ENCODE data around the gene CYP4F3. TPM values are rescaled to one million over a fixed set of nuclear protein-coding genes. Genes with fewer than 3 reads are reported as not detected.

CYP4F3 gene
- polyA plus RNA-seq, 3 donors = 0.56 to 1.2 (median 0.92) TPM

DNA sequence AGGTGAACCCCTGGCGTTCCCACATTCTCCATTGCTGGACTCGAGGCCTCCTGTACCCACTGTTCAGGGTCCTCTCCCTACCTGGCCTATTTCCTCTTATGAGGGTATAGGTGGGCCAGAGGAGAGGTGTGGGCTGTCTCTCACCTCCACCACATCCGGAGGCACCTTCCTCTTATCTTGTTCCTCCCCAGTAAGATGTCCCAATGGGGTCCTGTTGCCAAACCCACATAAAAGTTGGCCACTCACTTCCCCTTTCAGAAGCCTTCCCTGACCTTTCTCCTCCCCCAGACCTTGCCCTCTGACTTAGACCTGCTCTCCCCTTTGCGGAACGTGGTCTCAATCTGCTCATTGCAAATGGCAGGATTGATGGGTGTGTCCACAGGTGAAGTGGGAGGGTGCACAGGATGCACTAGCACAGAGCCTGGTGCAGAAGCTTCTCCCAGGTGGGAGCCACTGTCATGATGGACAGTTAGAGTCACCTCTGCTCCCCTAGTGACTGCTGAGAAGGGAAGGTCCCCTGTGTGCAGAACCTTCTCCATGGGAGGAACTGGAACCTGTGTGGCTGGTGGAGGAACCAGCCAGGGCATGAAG lies 1.3 kb downstream of the CYP4F3 start:
- Histone ChIP-seq H2AFZ (ENCODE audit: insufficient read depth, low read depth, low read length, poor library complexity, severe bottlenecking) (no peak overlapping the region), H3K79me2 (ENCODE audit: insufficient read depth, low read length) (no peaks in the 10 kb centered on the region), H3K9ac (ENCODE audit: insufficient read depth, low read length, poor library complexity, severe bottlenecking) (no peak overlapping the region), H3K27me3 (ENCODE audit: control insufficient read depth in 2 of 2, insufficient read depth in 2 of 2, low read length in 2 of 2) (no peaks in the 10 kb centered on the region), H3K9me3 (replicated peaks in 1 of 2; ENCODE audit: control insufficient read depth in 1 of 2, insufficient read depth in 1 of 2, low read length in 2 of 2) (no peaks in the 10 kb centered on the region), H4K20me1 (ENCODE audit: insufficient read depth, low read length) (no peaks in the 10 kb centered on the region), H3K4me1 (ENCODE audit: control insufficient read depth in 1 of 2, insufficient read depth in 2 of 2, low read length in 2 of 2) (peaks cover 31 to 33% of the 10 kb centered on the region in 2 donors), H3K36me3 (replicated peaks in 1 of 2; ENCODE audit: control insufficient read depth in 1 of 2, insufficient read depth in 2 of 2, low read length in 2 of 2) (no peaks in the 10 kb centered on the region), H3K4me2 (replicated peaks; ENCODE audit: extremely low read depth, low read length, poor library complexity, severe bottlenecking) (peak overlapping the region; percentile 15), H3K4me3 (replicated peaks in 1 of 3; ENCODE audit: low read depth in 2 of 3, low read length in 3 of 3) (peak overlapping the region in 1 of 3 experiments; percentile 28), H3K27ac (ENCODE audit: low read depth in 1 of 2, low read length in 2 of 2) (peak overlapping the region in 1 of 2 donors; percentile 30)
- Mint-ChIP-seq H3K27ac (peak overlapping the region in 6 of 7 donors; percentile 23 to 91 (median 56)), H3K36me3 (peaks cover 0 to 12% of the 10 kb centered on the region in 2 donors), H3K4me1 (peaks cover 37% of the 10 kb centered on the region), H3K9me3 (peaks cover 0 to 4% (median 0%) of the 10 kb centered on the region in 7 donors), H3K4me3 (peak overlapping the region; percentile 9 to 73), H3K27me3 (ENCODE audit: low read depth in 3 of 3) (peaks cover 2 to 3% (median 2%) of the 10 kb centered on the region in 3 donors)
- intact Hi-C loops (cut with micrococcal nuclease) = no loop called here
- TF ChIP-seq, protein P1, sequence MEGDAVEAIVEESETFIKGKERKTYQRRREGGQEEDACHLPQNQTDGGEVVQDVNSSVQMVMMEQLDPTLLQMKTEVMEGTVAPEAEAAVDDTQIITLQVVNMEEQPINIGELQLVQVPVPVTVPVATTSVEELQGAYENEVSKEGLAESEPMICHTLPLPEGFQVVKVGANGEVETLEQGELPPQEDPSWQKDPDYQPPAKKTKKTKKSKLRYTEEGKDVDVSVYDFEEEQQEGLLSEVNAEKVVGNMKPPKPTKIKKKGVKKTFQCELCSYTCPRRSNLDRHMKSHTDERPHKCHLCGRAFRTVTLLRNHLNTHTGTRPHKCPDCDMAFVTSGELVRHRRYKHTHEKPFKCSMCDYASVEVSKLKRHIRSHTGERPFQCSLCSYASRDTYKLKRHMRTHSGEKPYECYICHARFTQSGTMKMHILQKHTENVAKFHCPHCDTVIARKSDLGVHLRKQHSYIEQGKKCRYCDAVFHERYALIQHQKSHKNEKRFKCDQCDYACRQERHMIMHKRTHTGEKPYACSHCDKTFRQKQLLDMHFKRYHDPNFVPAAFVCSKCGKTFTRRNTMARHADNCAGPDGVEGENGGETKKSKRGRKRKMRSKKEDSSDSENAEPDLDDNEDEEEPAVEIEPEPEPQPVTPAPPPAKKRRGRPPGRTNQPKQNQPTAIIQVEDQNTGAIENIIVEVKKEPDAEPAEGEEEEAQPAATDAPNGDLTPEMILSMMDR (IDR thresholded peaks at IDR 0.05) = no peak
- peak; percentile 25 to 46 (median 40) for DNase-seq
- WGBS (ENCODE audit: insufficient coverage) = 0% methylated on average over 1 of the region's 5 CpGs

- peaks cover 0 to 4% (median 0%) of the 10 kb centered on the region in 7 donors for H3K9me3 Mint-ChIP-seq
- intact Hi-C loops (cut with micrococcal nuclease) = no loop called here
- H3K27me3 Mint-ChIP-seq (ENCODE audit: low read depth in 3 of 3) = peaks cover 2 to 3% (median 3%) of the 10 kb centered on the region in 3 donors
- Histone ChIP-seq H4K20me1 (ENCODE audit: insufficient read depth, low read length) (no peaks in the 10 kb centered on the region), H3K27me3 (ENCODE audit: control insufficient read depth in 2 of 2, insufficient read depth in 2 of 2, low read length in 2 of 2) (no peaks in the 10 kb centered on the region), H3K36me3 (replicated peaks in 1 of 2; ENCODE audit: control insufficient read depth in 1 of 2, insufficient read depth in 2 of 2, low read length in 2 of 2) (no peaks in the 10 kb centered on the region), H3K4me3 (replicated peaks in 1 of 3; ENCODE audit: low read depth in 2 of 3, low read length in 3 of 3) (no peak overlapping the region), H3K27ac (ENCODE audit: low read depth in 1 of 2, low read length in 2 of 2) (no peak overlapping the region), H3K9ac (ENCODE audit: insufficient read depth, low read length, poor library complexity, severe bottlenecking) (no peak overlapping the region), H3K9me3 (replicated peaks in 1 of 2; ENCODE audit: control insufficient read depth in 1 of 2, insufficient read depth in 1 of 2, low read length in 2 of 2) (no peaks in the 10 kb centered on the region), H3K4me2 (replicated peaks; ENCODE audit: extremely low read depth, low read length, poor library complexity, severe bottlenecking) (no peak overlapping the region), H3K4me1 (ENCODE audit: control insufficient read depth in 1 of 2, insufficient read depth in 2 of 2, low read length in 2 of 2) (peaks cover 31 to 33% of the 10 kb centered on the region in 2 donors), H2AFZ (ENCODE audit: insufficient read depth, low read depth, low read length, poor library complexity, severe bottlenecking) (no peak overlapping the region), H3K79me2 (ENCODE audit: insufficient read depth, low read length) (no peaks in the 10 kb centered on the region)
- H3K4me3 Mint-ChIP-seq = no peak overlapping the region
- no peak overlapping the region for H3K27ac Mint-ChIP-seq
- peaks cover 37% of the 10 kb centered on the region for H3K4me1 Mint-ChIP-seq
- TF ChIP-seq, protein P1 (IDR thresholded peaks at IDR 0.05) = no peak
- DNase-seq = no peak
- peaks cover 0 to 20% of the 10 kb centered on the region in 2 donors for H3K36me3 Mint-ChIP-seq
These were observed 2.1 kb downstream of the CYP4F3 start for GRCh38 chr19:15642807-15643206.

All from CD14-positive monocyte (primary cell).